ENCODE data around the gene CEACAM8. TPM values are rescaled to one million over a fixed set of nuclear protein-coding genes. Genes with fewer than 3 reads are reported as not detected.

CEACAM8 gene
- total and polyA plus RNA-seq, 2 donors (not counting 1 experiment from before 2014, with no cell fraction given) = not detected

DNA sequence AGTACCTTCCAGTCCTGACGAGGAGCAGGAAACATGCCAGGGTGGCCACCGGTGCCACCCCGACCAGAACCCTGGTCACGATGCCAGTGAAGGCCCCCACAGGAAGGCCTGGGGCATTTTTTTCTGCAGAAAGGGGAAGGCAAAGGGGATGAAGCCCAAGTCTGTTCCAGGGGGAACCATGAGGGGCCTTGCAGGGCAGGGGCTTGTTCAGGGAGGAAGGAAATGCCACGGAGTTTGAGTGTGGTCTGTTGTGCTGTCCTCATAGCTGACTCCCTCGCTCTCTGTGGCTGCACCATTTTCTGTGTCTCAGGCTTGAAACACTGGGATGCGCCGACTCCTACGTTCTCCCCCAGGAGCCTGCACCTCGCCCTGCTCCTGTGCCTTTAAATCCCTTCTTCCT lies 38.9 kb downstream of the CEACAM8 start:
- H3K27ac ChIP-seq (ENCODE audit: low read length in 2 of 2) = no peak overlapping the region
- DNase-seq (no peak), ATAC-seq (ENCODE audit: low read depth) (no peak)
- no peaks in the 10 kb centered on the region for H4K20me1 ChIP-seq (ENCODE audit: control insufficient read depth, insufficient read depth, low read length, poor library complexity, severe bottlenecking)
- H3K27me3 ChIP-seq (replicated peaks in 1 of 4; ENCODE audit: control extremely low read depth in 1 of 4, control insufficient read depth in 3 of 4, insufficient read depth in 4 of 4, low read length in 3 of 4) = peaks cover 0 to 25% (median 0%) of the 10 kb centered on the region in 4 experiments
- no peak overlapping the region for H3K9ac ChIP-seq (ENCODE audit: low read length)
- H3K4me1 Mint-ChIP-seq = peaks cover 26% of the 10 kb centered on the region
- peak overlapping the region; percentile 28 for H2AFZ ChIP-seq (ENCODE audit: insufficient read depth, low read depth, low read length, poor library complexity, severe bottlenecking)
- H3K4me3 ChIP-seq (ENCODE audit: control extremely low read depth in 1 of 5, extremely low read depth in 1 of 5, insufficient read depth in 1 of 5, low read depth in 2 of 5, low read length in 4 of 5) = no peak overlapping the region
- no peaks in the 10 kb centered on the region for H3K79me2 ChIP-seq (ENCODE audit: control insufficient read depth, insufficient read depth, low read length)
- no peak for TF ChIP-seq EZH2 (IDR thresholded peaks at IDR 0.05; ENCODE audit: borderline replicate concordance, insufficient read depth, low read depth, low read length, poor library complexity, severe bottlenecking)
- TF ChIP-seq, protein P1, sequence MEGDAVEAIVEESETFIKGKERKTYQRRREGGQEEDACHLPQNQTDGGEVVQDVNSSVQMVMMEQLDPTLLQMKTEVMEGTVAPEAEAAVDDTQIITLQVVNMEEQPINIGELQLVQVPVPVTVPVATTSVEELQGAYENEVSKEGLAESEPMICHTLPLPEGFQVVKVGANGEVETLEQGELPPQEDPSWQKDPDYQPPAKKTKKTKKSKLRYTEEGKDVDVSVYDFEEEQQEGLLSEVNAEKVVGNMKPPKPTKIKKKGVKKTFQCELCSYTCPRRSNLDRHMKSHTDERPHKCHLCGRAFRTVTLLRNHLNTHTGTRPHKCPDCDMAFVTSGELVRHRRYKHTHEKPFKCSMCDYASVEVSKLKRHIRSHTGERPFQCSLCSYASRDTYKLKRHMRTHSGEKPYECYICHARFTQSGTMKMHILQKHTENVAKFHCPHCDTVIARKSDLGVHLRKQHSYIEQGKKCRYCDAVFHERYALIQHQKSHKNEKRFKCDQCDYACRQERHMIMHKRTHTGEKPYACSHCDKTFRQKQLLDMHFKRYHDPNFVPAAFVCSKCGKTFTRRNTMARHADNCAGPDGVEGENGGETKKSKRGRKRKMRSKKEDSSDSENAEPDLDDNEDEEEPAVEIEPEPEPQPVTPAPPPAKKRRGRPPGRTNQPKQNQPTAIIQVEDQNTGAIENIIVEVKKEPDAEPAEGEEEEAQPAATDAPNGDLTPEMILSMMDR (IDR thresholded peaks at IDR 0.05) = no peak
- H3K4me1 ChIP-seq (ENCODE audit: control insufficient read depth in 2 of 2, insufficient read depth in 2 of 2, low read length in 2 of 2) = peaks cover 25 to 26% of the 10 kb centered on the region in 2 donors
- peaks cover 0 to 12% (median 0%) of the 10 kb centered on the region in 3 donors for H3K9me3 ChIP-seq (ENCODE audit: control extremely low read depth in 1 of 3, control insufficient read depth in 2 of 3, insufficient read depth in 1 of 3, low read length in 2 of 3)
- no peaks in the 10 kb centered on the region for H3K36me3 ChIP-seq (replicated peaks in 1 of 2; ENCODE audit: control extremely low read depth in 1 of 2, control insufficient read depth in 1 of 2, extremely low read depth in 1 of 2, insufficient read depth in 2 of 2, low read length in 1 of 2)
- H3K4me2 ChIP-seq (replicated peaks; ENCODE audit: low read depth, low read length, poor library complexity, severe bottlenecking) = peak overlapping the region; percentile 35
- WGBS (ENCODE audit: insufficient coverage) = 12% methylated on average over 10 of the region's 10 CpGs
- H3K9me3 Mint-ChIP-seq (ENCODE audit: insufficient read depth) = peaks cover 4% of the 10 kb centered on the region
- H3K27me3 Mint-ChIP-seq = peaks cover 45% of the 10 kb centered on the region
- CTCF ChIA-PET = interaction anchor here (1.1 to 1.3 kb wide), 2 partner anchors 10 to 27 kb away, joined by 3 to 5 read pairs; partner anchors contain the start of gene CEACAM1
- POLR2A ChIA-PET = no interaction called here
- intact Hi-C loops (cut with micrococcal nuclease) = no loop called here
- H3K27ac Mint-ChIP-seq = no peak overlapping the region
- H3K4me3 Mint-ChIP-seq = no peak overlapping the region

DNA sequence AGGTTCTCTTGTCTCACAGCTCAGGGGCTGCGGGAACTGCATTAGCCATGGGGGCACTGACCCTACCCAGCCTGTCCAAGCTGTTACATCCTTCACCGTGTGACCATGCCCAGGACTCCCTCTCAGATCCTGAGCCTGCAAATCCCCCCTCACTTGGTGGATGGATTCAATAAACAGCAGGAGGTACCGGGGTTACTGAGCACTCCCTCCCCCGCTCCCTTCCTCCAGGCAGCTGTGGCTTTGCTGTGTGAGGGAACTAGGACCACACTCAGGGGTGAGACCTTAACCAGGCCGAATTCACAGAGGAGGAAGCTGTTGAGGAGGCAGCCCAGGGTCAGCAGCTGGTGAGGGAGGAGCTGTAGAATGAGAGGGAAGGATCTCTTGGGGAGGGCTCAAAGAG lies 39.4 kb downstream of the CEACAM8 start:
- Mint-ChIP-seq H3K9me3 (ENCODE audit: insufficient read depth) (peaks cover 4% of the 10 kb centered on the region), H3K27ac (no peak overlapping the region), H3K4me1 (peaks cover 26% of the 10 kb centered on the region), H3K27me3 (peaks cover 42% of the 10 kb centered on the region), H3K4me3 (no peak overlapping the region)
- H3K4me1 ChIP-seq (ENCODE audit: control insufficient read depth in 2 of 2, insufficient read depth in 2 of 2, low read length in 2 of 2) = peaks cover 25 to 26% of the 10 kb centered on the region in 2 donors
- intact Hi-C loops (cut with micrococcal nuclease) = no loop called here
- TF ChIP-seq, protein P1 (IDR thresholded peaks at IDR 0.05) = no peak
- TF ChIP-seq EZH2 (IDR thresholded peaks at IDR 0.05; ENCODE audit: borderline replicate concordance, insufficient read depth, low read depth, low read length, poor library complexity, severe bottlenecking) = no peak
- H3K9ac ChIP-seq (ENCODE audit: low read length) = no peak overlapping the region
- no peak overlapping the region for H3K4me3 ChIP-seq (ENCODE audit: control extremely low read depth in 1 of 5, extremely low read depth in 1 of 5, insufficient read depth in 1 of 5, low read depth in 2 of 5, low read length in 4 of 5)
- ATAC-seq (ENCODE audit: low read depth) = no peak
- no peak overlapping the region for H3K27ac ChIP-seq (ENCODE audit: low read length in 2 of 2)
- ChIA-PET CTCF (interaction anchor here (1.1 to 1.3 kb wide), 2 partner anchors 10 to 26 kb away, joined by 3 to 5 read pairs; partner anchors contain the start of gene CEACAM1), POLR2A (no interaction called here)
- H3K79me2 ChIP-seq (ENCODE audit: control insufficient read depth, insufficient read depth, low read length) = no peaks in the 10 kb centered on the region
- no peaks in the 10 kb centered on the region for H4K20me1 ChIP-seq (ENCODE audit: control insufficient read depth, insufficient read depth, low read length, poor library complexity, severe bottlenecking)
- peak overlapping the region; percentile 28 for H2AFZ ChIP-seq (ENCODE audit: insufficient read depth, low read depth, low read length, poor library complexity, severe bottlenecking)
- DNase-seq = no peak
- peaks cover 0 to 25% (median 0%) of the 10 kb centered on the region in 4 experiments for H3K27me3 ChIP-seq (replicated peaks in 1 of 4; ENCODE audit: control extremely low read depth in 1 of 4, control insufficient read depth in 3 of 4, insufficient read depth in 4 of 4, low read length in 3 of 4)
- 39% methylated on average over 2 of the region's 5 CpGs for WGBS (ENCODE audit: insufficient coverage)
- H3K4me2 ChIP-seq (replicated peaks; ENCODE audit: low read depth, low read length, poor library complexity, severe bottlenecking) = peak overlapping the region; percentile 35
- no peaks in the 10 kb centered on the region for H3K36me3 ChIP-seq (replicated peaks in 1 of 2; ENCODE audit: control extremely low read depth in 1 of 2, control insufficient read depth in 1 of 2, extremely low read depth in 1 of 2, insufficient read depth in 2 of 2, low read length in 1 of 2)
- H3K9me3 ChIP-seq (ENCODE audit: control extremely low read depth in 1 of 3, control insufficient read depth in 2 of 3, insufficient read depth in 1 of 3, low read length in 2 of 3) = peaks cover 0 to 17% (median 0%) of the 10 kb centered on the region in 3 donors

Measured in B cell (primary cell).